ENCODE data around the gene SERAC1.
"Not testable (repeated sequence)": the region's sequence is repeated elsewhere in the genome, so short reads cannot be mapped to it uniquely, and the experiment has no call there.

The SERAC1 gene

DNA sequence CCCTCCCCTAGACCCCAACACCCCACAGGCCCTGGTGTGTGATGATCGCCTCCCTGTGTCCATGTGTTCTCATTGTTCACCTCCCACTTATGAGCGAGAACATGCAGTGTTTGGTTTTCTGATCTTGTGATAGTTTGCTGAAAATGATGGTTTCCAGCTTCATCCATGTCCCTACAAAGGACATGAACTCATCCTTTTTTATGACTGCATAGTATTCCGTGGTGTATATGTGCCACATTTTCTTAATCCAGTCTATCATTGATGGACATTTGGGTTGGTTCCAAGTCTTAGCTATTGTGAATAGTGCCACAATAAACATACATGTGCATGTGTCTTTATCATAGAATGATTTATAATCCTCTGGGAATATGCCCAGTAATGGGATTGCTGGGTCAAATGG is 9.7 kb upstream of the SERAC1 start:
- not testable (repeated sequence) for DNase-seq (ENCODE audit: low read depth, low spot score); H3K4me3 ChIP-seq (ENCODE audit: low read length)

DNA sequence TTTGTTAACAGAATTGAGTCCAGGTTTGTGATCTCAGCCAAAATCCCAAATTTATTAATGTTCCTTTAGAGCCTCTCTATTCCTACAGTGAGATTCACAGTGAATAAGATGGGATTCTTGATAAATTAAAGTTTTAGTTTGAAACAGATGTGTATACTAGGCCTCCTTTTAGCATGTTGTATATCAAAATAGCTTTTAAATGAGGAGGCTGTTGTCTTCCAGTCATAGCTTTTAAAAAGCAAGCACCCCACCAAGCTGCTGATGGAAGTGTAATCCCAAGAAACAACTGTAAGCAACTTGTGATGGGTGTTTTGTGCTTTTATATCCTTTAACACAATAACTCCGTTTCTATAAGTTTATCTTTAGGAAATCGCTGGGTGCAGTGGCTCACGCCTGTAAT is 7.0 kb upstream of the SERAC1 start:
- no peak overlapping the region for H3K4me3 ChIP-seq (ENCODE audit: low read length)
- no peak for DNase-seq (ENCODE audit: low read depth, low spot score)

DNA sequence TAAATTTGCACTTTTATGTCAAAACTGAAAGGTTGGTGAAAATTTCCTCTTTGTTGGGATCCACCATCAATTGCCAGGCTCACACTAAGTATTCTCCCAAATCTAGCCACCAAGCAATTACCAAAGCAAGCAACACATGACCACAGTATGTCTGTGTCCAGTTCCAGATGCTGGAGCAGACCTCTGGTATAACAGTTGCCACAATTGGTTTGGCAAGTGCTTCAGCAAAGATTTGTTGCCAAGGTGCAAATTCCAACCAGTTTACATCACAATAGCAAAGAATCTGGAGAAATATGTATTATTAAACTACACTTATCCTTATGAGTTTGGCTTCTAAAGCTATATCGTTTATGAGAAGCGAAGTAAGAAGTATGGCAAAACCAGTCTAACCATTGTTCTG is 6.5 kb upstream of the SERAC1 start:
- no peak overlapping the region for H3K4me3 ChIP-seq (ENCODE audit: low read length)
- no peak for DNase-seq (ENCODE audit: low read depth, low spot score)

DNA sequence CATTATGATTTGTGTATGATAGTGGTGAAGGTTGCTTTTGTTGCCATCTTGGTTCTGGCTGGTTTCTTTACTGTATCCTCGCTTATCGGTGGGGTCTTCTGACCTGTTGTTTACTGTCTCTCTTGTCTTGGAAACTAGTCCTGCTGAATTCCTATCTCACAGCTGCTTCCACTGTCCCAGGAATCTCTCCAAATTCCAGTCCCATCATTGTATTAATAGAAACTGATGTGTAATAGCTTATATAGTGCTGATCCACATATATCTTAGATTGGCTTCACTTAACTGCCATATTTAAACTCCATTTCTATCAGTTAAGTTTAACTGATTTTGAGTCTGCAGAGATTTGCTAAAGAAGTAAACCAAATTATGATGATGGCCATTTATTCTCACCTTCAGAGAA is 6.0 kb upstream of the SERAC1 start:
- H3K4me3 ChIP-seq (ENCODE audit: low read length), result no peak overlapping the region
- no peak for DNase-seq (ENCODE audit: low read depth, low spot score)

DNA sequence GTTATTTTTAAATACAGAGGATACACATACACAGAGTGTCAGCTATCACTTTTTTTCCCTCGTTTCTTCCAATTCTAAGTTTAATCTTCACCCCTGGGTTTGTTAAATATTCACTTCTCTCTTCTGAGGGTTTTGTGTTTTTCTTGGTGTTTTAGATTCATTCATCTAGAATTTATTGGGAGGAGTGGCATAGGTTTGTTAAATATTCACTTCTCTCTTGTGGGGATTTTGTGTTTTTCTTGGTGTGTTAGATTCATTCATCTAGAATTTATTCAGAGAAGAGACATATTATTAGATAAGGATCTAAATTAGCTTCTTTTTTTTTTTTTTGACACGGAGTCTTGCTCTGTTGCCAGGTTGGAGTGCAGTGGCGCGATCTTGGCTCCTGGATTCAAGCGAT is 3.9 kb upstream of the SERAC1 start:
- no peak for DNase-seq (ENCODE audit: low read depth, low spot score)
- H3K4me3 ChIP-seq (ENCODE audit: low read length), result no peak overlapping the region

DNA sequence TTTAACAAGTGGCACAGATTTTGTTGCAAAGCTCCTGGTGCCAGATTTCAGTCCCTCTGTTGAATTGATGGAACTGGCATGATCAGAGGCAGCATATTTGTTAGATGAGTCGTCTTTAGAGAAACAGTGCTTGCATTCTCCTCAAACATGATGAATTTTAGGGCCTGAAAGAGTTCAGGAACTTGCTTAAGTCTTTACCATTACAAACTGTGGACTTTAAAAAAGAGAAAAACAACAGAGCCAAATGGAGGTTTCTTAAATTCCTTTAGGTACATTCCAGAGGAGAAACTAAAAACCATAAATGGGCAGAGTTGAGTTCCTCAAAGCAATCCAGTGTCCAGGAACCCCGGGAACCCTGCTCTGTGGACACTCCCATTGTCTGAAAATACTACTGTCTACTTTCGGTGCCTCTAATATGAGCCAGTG is 2.6 kb upstream of the SERAC1 start:
- no peak for DNase-seq (ENCODE audit: low read depth, low spot score)
- no peak overlapping the region for H3K4me3 ChIP-seq (ENCODE audit: low read length)

DNA sequence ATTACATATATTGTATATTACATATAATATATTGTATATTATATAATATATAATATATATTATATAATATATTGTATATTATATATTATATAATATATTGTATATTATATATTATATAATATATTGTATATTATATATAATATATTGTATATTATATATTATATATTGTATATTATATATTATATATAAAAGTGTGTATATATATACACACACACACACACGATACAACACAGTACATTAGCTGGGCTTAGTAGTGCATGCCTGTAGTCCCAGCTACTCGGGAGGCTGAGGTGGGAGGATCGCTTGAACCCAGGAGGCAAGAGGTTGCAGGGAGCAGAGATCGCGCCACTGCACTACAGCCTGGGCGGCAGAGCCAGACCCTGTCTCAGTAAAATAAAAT is 1.6 kb upstream of the SERAC1 start:
- DNase-seq (ENCODE audit: low read depth, low spot score); H3K4me3 ChIP-seq (ENCODE audit: low read length): not testable (repeated sequence)

DNA sequence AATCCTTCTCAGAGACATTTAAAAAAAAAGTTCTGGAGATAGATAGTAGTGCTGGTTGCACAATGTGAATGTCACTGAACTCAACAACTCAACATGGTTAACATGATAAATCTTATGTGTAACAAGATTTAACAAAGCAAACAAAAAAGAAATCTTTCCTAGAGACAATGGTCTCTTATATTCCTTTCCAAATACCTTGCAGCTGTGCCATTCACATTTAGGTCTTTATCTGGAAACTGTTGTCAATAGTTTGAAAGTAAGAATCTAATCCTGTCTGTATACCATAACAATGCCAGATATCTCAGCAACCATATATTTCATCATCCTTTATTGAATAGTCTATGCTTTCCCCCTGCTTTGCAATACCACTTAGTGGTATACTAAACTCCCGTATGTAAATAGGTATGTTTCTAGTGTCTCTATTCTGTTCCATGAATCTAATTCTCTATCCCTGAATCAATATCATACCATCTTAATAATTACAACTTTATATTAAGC is 2.1 kb downstream of the SERAC1 start:
- no peak overlapping the region for H3K4me3 ChIP-seq (ENCODE audit: low read length)
- DNase-seq (ENCODE audit: low read depth, low spot score), result no peak

DNA sequence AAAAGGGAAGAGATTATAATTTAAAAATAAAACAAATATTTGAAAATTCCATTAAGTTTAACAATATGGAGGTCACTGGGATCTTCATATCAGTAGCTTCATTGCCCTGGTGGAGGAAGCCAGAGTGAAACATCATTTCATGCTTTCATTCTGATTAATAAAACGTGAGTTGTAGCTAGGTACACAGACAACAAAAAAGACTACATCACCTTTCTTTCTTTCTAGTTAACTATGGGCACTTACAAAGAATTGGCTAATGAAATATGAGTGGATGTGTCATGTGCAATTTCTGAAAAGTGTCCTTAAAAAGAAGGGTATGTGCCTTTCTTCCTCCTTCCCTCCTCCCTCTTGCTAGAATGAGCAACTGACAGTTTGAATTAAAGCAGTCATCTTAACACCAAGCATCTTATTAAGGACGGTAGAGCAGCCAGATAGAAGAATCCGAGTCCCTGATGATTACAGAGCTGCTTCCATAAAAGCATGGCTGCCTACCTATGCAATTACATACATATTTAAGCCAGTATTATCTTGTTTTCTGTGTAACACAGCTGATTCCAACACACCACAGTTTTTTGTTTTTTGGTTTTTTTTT is 3.4 kb downstream of the SERAC1 start:
- H3K4me3 ChIP-seq (ENCODE audit: low read length), result no peak overlapping the region
- no peak for DNase-seq (ENCODE audit: low read depth, low spot score)

DNA sequence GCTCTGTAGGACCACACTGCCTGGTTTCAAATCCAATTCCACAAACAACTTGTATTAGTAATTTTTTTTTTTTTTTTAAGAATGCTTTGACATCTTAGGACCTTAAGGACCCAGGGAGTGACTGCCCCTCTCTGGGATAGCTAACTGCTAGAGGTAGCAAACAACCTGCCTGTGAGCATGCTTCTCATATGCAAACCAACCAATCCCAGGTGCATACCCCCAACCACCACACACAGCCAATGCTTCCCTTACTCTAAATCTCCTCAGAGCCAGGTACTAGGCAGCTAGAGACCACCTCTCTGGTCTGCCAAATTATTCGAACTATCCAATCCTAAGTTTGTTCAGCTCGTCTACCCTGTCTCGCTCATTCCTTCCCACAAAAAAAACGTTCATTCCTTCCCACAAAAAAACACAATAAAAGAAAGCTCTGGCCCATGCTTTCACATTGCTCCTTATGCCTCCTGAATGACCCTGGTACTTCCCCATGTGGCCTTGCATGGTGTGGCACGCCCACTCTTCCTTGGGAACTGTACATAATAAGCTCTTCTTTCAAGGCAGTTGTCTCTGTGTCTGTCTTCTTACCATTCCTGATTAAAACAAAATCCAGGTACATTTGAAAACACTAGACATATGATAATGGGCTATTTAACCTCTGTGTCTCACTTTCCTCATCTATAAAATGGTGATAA is 6.4 kb downstream of the SERAC1 start:
- no peak for DNase-seq (ENCODE audit: low read depth, low spot score)
- H3K4me3 ChIP-seq (ENCODE audit: low read length), result no peak overlapping the region

DNA sequence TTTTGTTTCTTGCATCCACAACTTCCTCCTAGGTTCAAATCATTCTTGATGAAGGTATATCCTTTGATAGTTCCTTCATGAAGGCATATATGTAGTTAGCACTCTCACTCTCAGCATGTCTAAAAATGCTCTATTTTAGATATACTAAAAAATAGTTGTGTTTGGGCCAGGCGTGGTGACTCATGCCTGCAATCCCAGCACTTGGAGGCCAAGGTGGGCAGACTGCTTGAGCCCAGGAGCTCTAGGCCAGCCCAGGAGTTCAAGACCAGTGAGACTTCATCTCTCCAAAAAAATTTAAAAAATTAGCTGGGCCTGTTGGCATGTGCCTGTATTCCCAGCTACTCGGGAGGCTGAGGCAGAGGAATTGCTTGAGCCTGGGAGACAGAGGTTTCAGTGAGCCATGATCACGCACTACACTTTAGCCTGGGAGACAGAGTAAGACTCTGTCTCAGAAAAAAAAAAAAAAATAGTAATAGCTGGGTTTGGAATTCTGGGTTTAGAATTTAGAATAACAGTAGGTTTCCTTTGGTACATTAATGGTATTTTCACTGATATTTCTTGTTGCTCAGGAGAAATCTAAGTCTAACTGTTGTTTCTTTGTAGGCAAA is 7.0 kb downstream of the SERAC1 start:
- DNase-seq (ENCODE audit: low read depth, low spot score), result no peak
- no peak overlapping the region for H3K4me3 ChIP-seq (ENCODE audit: low read length)

DNA sequence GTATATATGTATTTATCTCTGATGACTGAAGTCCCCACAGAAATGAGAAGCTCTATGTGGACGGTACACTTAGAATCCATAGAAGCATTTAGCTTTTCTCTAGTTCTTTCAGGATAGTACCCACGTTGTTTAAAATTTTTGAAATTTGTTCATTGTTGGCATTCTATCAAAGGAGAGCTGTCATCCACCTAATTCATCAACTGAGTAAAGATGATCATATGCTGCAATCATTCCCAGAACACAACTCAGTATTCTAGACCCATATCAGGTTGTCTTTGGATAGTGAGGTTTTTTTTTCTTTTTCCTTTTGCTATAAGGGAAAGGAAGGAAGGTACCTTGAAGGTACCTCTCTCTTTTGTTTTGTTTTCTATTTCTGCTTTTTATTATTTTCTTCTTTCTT is 9.3 kb downstream of the SERAC1 start:
- H3K4me3 ChIP-seq (ENCODE audit: low read length), result no peak overlapping the region
- DNase-seq (ENCODE audit: low read depth, low spot score), result no peak

DNA sequence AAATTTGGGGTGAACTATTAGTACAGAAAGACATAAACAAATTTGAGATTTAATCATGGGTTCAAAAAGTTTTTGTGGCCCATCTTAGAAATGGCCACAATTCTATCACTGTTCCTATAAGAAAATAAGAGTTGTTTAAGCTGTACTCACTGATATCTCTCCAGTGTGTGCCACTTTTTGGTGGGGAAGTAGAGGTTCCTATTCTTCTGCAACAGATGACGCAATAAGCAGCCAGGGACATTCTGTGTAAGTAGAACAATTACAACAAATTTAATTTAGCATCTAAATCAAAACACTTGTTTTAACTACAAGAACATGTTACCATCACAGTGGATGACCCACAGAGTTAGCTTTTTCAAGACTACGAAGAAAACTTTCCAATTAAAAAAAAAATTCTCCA is 9.9 kb downstream of the SERAC1 start:
- H3K4me3 ChIP-seq (ENCODE audit: low read length), result no peak overlapping the region
- DNase-seq (ENCODE audit: low read depth, low spot score), result no peak

DNA sequence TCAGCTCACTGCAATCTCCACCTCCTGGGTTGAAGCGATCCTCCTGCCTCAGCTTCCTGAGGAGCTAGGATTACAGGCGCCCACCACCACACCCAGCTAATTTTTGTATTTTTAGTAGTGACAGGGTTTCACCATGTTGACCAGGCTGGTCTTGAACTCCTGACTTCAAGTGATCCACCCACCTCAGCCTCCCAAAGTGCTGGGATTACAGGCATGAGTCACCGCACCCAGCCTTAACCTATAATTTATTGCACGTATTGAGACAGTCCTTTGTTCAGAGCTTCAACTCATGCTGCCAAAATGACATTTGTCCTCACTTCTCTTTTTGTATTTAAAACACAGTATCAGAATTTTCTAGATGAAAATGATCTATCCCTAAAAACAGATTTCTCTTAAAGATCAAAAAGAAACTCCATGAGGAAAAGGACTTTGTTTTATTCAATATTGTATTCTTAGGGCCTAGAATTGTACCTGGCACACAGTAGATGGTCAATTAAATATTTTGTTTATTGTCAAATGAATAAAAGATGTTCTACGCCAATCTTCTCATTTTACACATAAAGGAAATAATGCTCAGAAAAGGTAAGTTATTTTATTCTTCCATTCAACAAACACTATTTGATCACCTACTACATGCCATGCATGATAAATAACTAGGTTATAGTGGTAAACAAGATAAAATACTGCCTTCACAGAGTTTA is 10.8 kb downstream of the SERAC1 start:
- DNase-seq (ENCODE audit: low read depth, low spot score), result no peak
- H3K4me3 ChIP-seq (ENCODE audit: low read length), result no peak overlapping the region

DNA sequence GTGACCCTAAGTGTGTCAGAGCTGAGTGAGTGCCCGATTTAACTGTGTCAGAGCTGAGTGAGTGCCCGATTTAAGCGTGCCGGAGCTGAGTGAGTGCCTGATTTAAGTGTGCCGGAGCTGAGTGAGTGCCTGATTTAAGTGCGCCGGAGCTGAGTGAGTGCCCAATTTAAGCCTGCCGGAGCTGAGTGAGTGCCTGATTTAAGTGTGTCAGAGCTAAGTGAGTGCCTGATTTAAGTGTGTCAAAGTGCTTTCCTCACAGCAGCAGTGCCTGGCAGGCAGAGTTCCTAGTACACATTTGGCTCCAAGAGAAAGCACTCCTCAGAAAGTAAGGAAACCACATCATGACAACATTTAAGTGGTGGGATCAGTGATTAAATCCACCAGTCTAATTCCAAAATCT is 13.2 kb downstream of the SERAC1 start:
- no peak overlapping the region for H3K4me3 ChIP-seq (ENCODE audit: low read length)
- no peak for DNase-seq (ENCODE audit: low read depth, low spot score)

DNA sequence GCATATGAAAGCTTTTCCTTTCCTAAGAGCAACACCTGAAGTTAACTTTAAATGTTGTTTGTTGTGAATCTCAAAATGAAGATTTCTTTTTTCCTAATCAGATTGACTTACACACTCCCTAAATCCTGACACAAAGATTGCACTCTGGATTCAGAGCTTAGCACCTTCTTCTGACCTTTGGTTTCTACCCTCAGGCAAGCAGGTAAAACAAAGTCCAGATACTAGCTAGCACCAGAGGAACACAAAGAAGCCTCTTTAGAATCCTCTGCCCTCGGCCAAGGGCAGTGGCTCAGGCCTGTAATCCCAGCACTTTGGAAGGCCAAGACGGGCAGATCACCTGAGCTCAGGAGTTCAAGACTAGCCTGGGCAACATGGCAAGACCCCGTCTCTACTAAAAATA is 14.5 kb downstream of the SERAC1 start:
- H3K4me3 ChIP-seq (ENCODE audit: low read length), result no peak overlapping the region
- DNase-seq (ENCODE audit: low read depth, low spot score), result no peak

DNA sequence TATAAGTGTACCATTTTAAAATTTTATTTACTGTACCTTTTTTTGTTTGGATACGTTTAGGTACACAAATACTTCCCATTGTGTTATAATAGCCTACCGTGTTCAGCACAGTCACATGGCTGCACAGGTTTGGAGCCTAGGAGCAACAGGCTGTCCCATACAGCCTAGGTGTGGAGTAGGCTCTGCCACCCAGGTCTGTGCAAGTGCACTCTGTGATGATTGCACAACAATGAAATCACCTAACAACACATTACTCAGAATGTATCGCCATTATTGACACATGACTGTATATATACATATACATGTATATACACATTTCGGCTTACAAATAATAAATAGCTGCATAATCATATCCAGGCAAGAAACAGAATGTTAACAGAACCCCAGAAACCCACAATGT is 15.4 kb downstream of the SERAC1 start:
- no peak overlapping the region for H3K4me3 ChIP-seq (ENCODE audit: low read length)
- DNase-seq (ENCODE audit: low read depth, low spot score), result no peak

DNA sequence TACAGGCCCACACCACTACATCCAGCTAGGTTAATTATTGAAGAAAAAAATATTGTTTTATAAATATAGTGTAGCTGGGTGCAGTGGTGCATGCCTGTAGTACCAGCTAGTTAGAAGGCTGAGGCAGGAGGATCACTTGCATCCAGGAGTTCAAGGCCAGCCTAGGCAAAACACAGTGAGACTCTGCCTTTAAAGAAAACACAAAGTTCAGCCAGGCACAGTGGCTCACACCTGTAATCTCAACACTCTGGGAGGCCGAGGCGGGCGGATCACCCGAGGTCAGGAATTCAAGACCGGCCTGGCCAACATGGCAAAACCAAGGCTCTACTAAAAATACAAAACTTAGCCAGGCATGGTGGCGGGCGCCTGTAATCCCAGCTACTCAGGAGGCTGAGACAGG is 16.0 kb downstream of the SERAC1 start:
- H3K4me3 ChIP-seq (ENCODE audit: low read length); DNase-seq (ENCODE audit: low read depth, low spot score): not testable (repeated sequence)

DNA sequence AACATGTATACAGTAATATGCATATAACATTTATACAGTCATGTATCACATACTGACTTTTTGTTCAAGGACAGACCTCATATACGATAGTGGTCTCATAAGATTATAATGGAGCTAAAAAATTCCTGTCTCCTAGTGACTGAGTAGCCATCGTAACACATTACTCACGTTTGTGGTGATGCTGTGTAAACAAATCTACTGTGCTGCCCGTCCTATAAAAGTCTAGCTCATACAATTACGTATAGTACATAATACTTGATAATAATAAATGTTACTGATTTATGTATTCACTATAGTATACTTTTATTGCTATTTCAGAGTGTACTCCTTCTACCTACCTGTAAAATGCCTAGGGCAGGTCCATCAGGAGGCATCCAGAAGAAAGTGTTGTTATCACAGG is 17.4 kb downstream of the SERAC1 start:
- no peak overlapping the region for H3K4me3 ChIP-seq (ENCODE audit: low read length)
- DNase-seq (ENCODE audit: low read depth, low spot score), result no peak

DNA sequence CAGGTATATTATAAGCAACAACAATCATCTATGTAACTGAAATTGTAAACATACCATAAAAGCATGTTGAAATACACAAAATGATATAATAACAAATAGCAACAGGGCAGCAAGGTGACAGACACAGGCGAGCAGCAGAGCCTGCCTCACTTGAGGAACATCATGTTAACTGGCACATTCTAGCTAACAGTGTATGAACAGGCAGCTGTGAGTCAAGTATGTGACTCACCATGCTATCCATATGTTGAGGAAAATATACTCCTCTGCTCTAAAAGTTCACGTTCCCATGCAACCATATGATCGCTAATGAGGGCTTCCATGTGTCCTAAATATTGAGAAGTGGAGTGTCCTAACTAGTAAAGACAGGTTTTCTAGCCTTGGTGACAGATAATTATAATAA is 18.4 kb downstream of the SERAC1 start:
- DNase-seq (ENCODE audit: low read depth, low spot score), result no peak

More for the DNA sequence above, 18.4 kb downstream of the SERAC1 start:
- no peak overlapping the region for H3K4me3 ChIP-seq (ENCODE audit: low read length)

Data from Jurkat, Clone E6-1 (cell line).